Epithelial cell of proximal tubule (primary cell): ENCODE measurements around the gene INTS7. TPM values are rescaled to one million over a fixed set of nuclear protein-coding genes. Genes with fewer than 3 reads are reported as not detected.

Source experiments
- DNase-seq: peaks from one replicate; pipeline ENCODE4 v3.0.0-alpha.2; 2011; ENCODE audit warnings: low read depth
- H3K4me3 ChIP-seq: 2 replicates; pipeline ENCODE4 v1.5.1; 2011; ENCODE audit warnings: low read depth, mild to moderate bottlenecking, low read length
- CTCF ChIP-seq: conservative IDR thresholded peaks from 2 replicates; pipeline ENCODE4 v1.5.1; 2012; ENCODE audit warnings: low read depth, mild to moderate bottlenecking, low read length
- total RNA-seq: library from RNA; depleted of rRNA; stranded (reverse); fragments of >200 nt; gene quantifications from 2 replicates; pipeline ENCODE4 v1.2.3, GENCODE V29; 2015

The INTS7 gene
- total RNA-seq, 1 donor from 2014 or later: 17.8 TPM

DNA sequence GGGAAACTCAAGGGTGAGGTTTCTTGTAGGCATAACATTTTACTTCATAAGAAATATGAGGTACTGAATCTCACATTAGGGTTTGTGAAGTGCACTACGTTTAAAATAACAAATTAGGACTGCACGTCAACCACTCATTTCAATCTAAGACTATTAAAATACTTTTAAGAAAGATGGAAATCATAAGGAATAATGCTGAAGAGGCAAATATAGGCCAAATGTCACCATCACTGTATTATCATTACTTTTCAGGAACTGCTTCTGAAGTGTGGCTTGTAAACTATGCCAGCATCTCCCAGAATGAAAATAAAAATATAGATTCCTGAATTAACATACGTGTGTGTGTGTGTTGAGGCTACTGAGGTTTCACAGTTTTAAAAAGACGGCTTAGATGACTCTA, 56.8 kb downstream of the INTS7 start:
- H3K4me3 ChIP-seq: no peak overlapping the region
- TF ChIP-seq CTCF: no peak

GRCh38 chr1:211975152-211975941, 60.0 kb downstream of the INTS7 start:
- no peak for DNase-seq
- no peak overlapping the region for H3K4me3 ChIP-seq
- TF ChIP-seq CTCF: no peak

More for the DNA sequence above, 56.8 kb downstream of the INTS7 start:
- no peak for DNase-seq

GRCh38 chr1:211973541-211973940, 61.8 kb downstream of the INTS7 start:
- no peak for DNase-seq
- TF ChIP-seq CTCF: no peak

GRCh38 chr1:211968200-211968834, 67.0 kb downstream of the INTS7 start:
- TF ChIP-seq CTCF: no peak
- DNase-seq: no peak

More at GRCh38 chr1:211973541-211973940, 61.8 kb downstream of the INTS7 start:
- H3K4me3 ChIP-seq: no peak overlapping the region

GRCh38 chr1:211967704-211968103, 67.7 kb downstream of the INTS7 start:
- DNase-seq: no peak
- no peak for TF ChIP-seq CTCF
- H3K4me3 ChIP-seq: no peak overlapping the region

More at GRCh38 chr1:211968200-211968834, 67.0 kb downstream of the INTS7 start:
- H3K4me3 ChIP-seq: no peak overlapping the region

DNA sequence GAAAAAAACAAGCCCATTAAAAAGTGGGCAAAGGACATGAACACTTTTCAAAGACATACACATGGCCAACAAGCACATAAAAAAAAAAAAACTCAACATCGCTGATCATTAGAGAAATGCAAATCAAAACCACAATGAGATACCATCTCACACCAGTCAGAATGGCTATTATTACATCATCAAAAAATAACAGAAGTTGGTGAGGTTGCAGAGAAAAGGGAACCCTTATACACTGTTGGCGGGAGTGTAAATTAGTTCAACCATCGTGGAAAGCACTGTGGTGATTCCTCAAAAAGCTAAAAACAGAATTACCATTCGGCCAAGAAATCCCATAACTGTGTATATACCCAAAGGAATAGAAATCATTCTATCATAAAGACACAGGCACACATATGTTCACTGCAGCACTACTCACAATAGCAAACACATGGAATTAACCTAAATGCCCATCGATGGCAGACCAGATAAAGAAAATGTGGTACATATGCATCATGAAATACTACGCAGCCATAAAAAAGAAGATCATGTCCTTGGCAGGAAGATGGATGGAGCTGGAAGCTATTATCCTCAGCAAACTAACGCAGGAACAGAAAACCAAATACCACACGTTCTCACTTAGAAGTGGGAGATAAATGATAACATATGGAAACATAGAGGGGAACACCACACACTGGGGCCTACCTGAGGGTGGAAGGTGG, 70.1 kb downstream of the INTS7 start:
- no peak overlapping the region for H3K4me3 ChIP-seq
- no peak for DNase-seq
- TF ChIP-seq CTCF: no peak
